C4-2B (cell line): ENCODE measurements around the gene ANKRD62.

Experiments
- ZFX ChIP-seq: fragments of 450-650 bp; IDR thresholded peaks from 2 replicates; pipeline ENCODE4 v1.6.1; 2017
- TF ChIP-seq, protein P1 (sequence below): fragments of 450-650 bp; conservative IDR thresholded peaks from 2 replicates; pipeline ENCODE4 v1.5.1; 2017; ENCODE audit warnings: mild to moderate bottlenecking

DNA sequence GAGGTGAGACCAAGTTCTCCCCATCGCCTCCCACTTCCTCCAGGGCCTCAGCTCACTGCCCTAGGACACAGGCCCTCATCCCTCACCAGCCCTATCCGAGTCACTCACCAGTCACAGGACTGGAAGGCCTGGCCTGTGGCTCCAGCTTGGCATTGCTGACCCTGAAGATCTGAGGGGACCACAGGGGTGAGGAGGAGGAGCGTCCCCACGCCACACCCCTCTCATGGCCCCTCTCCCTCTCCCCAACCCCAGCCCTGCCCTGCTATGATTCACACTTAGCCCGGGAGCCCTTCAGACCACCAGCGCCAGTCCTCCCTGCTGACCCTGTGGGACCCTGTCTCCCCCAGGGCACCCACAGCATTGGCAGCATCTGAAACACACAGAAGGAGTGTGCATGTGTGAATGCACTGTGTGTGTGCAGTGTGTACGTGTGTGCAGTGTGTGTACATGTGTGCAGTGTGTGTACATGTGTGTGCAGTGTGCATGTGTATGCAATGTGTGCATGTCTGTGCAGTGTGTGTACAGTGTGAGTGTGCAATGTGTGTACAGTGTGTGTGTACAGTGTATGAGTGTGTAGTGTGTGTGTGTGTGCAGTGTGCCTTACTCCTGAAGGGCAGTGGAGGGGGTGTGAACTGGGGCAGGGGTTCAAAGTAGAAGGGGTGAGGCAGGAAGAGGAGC is 29.4 kb upstream of the ANKRD62 start:
- TF ChIP-seq, protein P1, sequence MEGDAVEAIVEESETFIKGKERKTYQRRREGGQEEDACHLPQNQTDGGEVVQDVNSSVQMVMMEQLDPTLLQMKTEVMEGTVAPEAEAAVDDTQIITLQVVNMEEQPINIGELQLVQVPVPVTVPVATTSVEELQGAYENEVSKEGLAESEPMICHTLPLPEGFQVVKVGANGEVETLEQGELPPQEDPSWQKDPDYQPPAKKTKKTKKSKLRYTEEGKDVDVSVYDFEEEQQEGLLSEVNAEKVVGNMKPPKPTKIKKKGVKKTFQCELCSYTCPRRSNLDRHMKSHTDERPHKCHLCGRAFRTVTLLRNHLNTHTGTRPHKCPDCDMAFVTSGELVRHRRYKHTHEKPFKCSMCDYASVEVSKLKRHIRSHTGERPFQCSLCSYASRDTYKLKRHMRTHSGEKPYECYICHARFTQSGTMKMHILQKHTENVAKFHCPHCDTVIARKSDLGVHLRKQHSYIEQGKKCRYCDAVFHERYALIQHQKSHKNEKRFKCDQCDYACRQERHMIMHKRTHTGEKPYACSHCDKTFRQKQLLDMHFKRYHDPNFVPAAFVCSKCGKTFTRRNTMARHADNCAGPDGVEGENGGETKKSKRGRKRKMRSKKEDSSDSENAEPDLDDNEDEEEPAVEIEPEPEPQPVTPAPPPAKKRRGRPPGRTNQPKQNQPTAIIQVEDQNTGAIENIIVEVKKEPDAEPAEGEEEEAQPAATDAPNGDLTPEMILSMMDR, result no peak
- no peak for TF ChIP-seq ZFX
